ENCODE data around the gene DLG4. TPM values are rescaled to one million over a fixed set of nuclear protein-coding genes. Genes with fewer than 3 reads are reported as not detected.
"Not testable (repeated sequence)": the region's sequence is repeated elsewhere in the genome, so short reads cannot be mapped to it uniquely, and the experiment has no call there.

DLG4 gene
- total RNA-seq, 2 experiments from 2014 or later = 15.4 to 27.3 TPM

- H3K27ac ChIP-seq (ENCODE audit: low read depth, low read length, poor library complexity, severe bottlenecking) = no peak overlapping the region
- peaks cover 26% of the 10 kb centered on the region for H3K4me1 ChIP-seq (ENCODE audit: insufficient read depth, low read length, poor library complexity, severe bottlenecking)
- ChIA-PET POLR2A (interaction anchor here (0.7 kb wide), 1 partner anchor 9 kb away, joined by 3 read pairs; no protein-coding TSS in a partner anchor), CTCF (ENCODE audit: unreplicated experiment) (no interaction called here)
- no TSS peak for BruUV-seq (replicated peaks)
- no peak overlapping the region for H2AFZ ChIP-seq (ENCODE audit: low read length)
- H3K36me3 ChIP-seq (ENCODE audit: insufficient read depth, low read length) = peaks cover 49% of the 10 kb centered on the region
- H3K79me2 ChIP-seq (ENCODE audit: insufficient read depth, low read depth, low read length) = peaks cover 71% of the 10 kb centered on the region
- peak overlapping the region; percentile 83 for H3K4me3 ChIP-seq (ENCODE audit: low read depth, low read length, poor library complexity, severe bottlenecking)
- H3K9me3 ChIP-seq (ENCODE audit: low read length) = no peaks in the 10 kb centered on the region
- H4K20me1 ChIP-seq (ENCODE audit: insufficient read depth, low read length) = peaks cover 18% of the 10 kb centered on the region
- DNase-seq (ENCODE audit: low spot score) = no peak
- no peaks in the 10 kb centered on the region for H3K9me2 ChIP-seq (ENCODE audit: insufficient read depth, low read length)
- H3K4me2 ChIP-seq (ENCODE audit: low read length) = peak overlapping the region; percentile 100
- no peak for TF ChIP-seq EZH2phosphoT487 (IDR thresholded peaks at IDR 0.05; ENCODE audit: borderline replicate concordance, low read depth, low read length)
- TF ChIP-seq CTCF (conservative IDR thresholded peaks at IDR 0.05; ENCODE audit: low read length) = no peak
- intact Hi-C loops (cut with micrococcal nuclease; ENCODE audit: unreplicated experiment) = no loop called here
These were observed 29.6 kb upstream of the DLG4 start for GRCh38 chr17:7249214-7249613.

DNA sequence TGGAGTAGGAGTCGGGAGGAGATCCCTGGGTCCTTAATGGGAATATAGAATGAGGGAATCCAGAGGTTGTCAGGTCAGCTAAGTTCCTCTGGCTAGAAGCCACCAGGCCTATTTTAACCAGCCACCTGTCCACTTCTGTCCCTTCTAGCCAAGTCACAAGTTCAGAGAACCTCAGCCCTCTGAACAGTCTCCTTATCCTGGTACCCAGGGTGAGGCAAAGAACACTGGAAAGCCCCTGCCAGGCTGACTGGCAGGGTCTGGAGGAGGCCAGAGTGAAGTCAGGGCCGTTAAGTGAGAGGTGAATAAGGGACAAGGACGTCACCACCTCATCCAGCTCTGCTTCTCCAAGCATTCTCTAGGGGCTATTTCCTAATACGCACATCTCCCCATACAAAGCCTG, 29.2 kb upstream of the DLG4 start:
- peaks cover 26% of the 10 kb centered on the region for H3K4me1 ChIP-seq (ENCODE audit: insufficient read depth, low read length, poor library complexity, severe bottlenecking)
- H3K4me3 ChIP-seq (ENCODE audit: low read depth, low read length, poor library complexity, severe bottlenecking) = peak overlapping the region; percentile 83
- POLR2A ChIA-PET = interaction anchor here (0.7 kb wide), 1 partner anchor 9 kb away, joined by 3 read pairs; no protein-coding TSS in a partner anchor
- H3K27ac ChIP-seq (ENCODE audit: low read depth, low read length, poor library complexity, severe bottlenecking) = no peak overlapping the region
- peak overlapping the region; percentile 100 for H3K4me2 ChIP-seq (ENCODE audit: low read length)
- H3K9me2 ChIP-seq (ENCODE audit: insufficient read depth, low read length) = no peaks in the 10 kb centered on the region
- CTCF ChIA-PET (ENCODE audit: unreplicated experiment) = no interaction called here
- TF ChIP-seq CTCF (conservative IDR thresholded peaks at IDR 0.05; ENCODE audit: low read length) (no peak), EZH2phosphoT487 (IDR thresholded peaks at IDR 0.05; ENCODE audit: borderline replicate concordance, low read depth, low read length) (no peak)
- H2AFZ ChIP-seq (ENCODE audit: low read length) = no peak overlapping the region
- peaks cover 18% of the 10 kb centered on the region for H4K20me1 ChIP-seq (ENCODE audit: insufficient read depth, low read length)
- peaks cover 67% of the 10 kb centered on the region for H3K79me2 ChIP-seq (ENCODE audit: insufficient read depth, low read depth, low read length)
- intact Hi-C loops (cut with micrococcal nuclease; ENCODE audit: unreplicated experiment) = no loop called here
- DNase-seq (ENCODE audit: low spot score) = no peak
- peaks cover 50% of the 10 kb centered on the region for H3K36me3 ChIP-seq (ENCODE audit: insufficient read depth, low read length)
- no peaks in the 10 kb centered on the region for H3K9me3 ChIP-seq (ENCODE audit: low read length)
- no TSS peak for BruUV-seq (replicated peaks)

DNA sequence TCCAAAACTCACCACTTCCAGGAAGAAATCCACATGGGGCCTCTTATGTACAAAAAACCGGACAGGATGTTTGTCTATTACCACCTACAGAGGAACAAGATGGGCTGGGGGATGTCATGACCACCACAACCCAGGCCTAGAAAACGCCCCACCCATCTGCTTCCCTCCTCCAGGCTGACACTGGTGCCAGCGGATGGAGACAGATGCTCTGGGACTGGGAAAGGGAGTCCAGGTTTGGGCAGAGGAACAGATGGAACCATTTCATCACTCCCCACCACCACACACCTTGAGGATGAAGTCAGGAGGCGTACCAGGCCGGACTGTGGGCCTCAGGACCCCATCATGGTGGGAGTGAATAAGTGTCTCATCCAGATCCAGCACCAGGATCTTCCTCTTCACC, 27.1 kb upstream of the DLG4 start:
- ChIA-PET POLR2A (no interaction called here), CTCF (ENCODE audit: unreplicated experiment) (no interaction called here)
- Histone ChIP-seq H3K4me1 (ENCODE audit: insufficient read depth, low read length, poor library complexity, severe bottlenecking) (peaks cover 30% of the 10 kb centered on the region), H3K27ac (ENCODE audit: low read depth, low read length, poor library complexity, severe bottlenecking) (no peak overlapping the region), H2AFZ (ENCODE audit: low read length) (no peak overlapping the region), H4K20me1 (ENCODE audit: insufficient read depth, low read length) (peaks cover 18% of the 10 kb centered on the region), H3K36me3 (ENCODE audit: insufficient read depth, low read length) (peaks cover 62% of the 10 kb centered on the region), H3K4me3 (ENCODE audit: low read depth, low read length, poor library complexity, severe bottlenecking) (no peak overlapping the region), H3K4me2 (ENCODE audit: low read length) (no peak overlapping the region), H3K9me3 (ENCODE audit: low read length) (no peaks in the 10 kb centered on the region), H3K9me2 (ENCODE audit: insufficient read depth, low read length) (no peaks in the 10 kb centered on the region), H3K79me2 (ENCODE audit: insufficient read depth, low read depth, low read length) (peaks cover 57% of the 10 kb centered on the region)
- TF ChIP-seq CTCF (conservative IDR thresholded peaks at IDR 0.05; ENCODE audit: low read length) = no peak
- no peak for TF ChIP-seq EZH2phosphoT487 (IDR thresholded peaks at IDR 0.05; ENCODE audit: borderline replicate concordance, low read depth, low read length)
- BruUV-seq (replicated peaks) = no TSS peak
- no peak for DNase-seq (ENCODE audit: low spot score)
- intact Hi-C loops (cut with micrococcal nuclease; ENCODE audit: unreplicated experiment) = no loop called here

GRCh38 chr17:7243838-7244237, 24.2 kb upstream of the DLG4 start:
- H3K27ac ChIP-seq (ENCODE audit: low read depth, low read length, poor library complexity, severe bottlenecking); H3K4me2 ChIP-seq (ENCODE audit: low read length); DNase-seq (ENCODE audit: low spot score); H3K4me3 ChIP-seq (ENCODE audit: low read depth, low read length, poor library complexity, severe bottlenecking); POLR2A ChIA-PET; CTCF ChIA-PET (ENCODE audit: unreplicated experiment); H4K20me1 ChIP-seq (ENCODE audit: insufficient read depth, low read length); H2AFZ ChIP-seq (ENCODE audit: low read length); H3K9me2 ChIP-seq (ENCODE audit: insufficient read depth, low read length); H3K9me3 ChIP-seq (ENCODE audit: low read length): not testable (repeated sequence)
- BruUV-seq (replicated peaks) = TSS peak; percentile 83
- peaks cover 39% of the 10 kb centered on the region for H3K79me2 ChIP-seq (ENCODE audit: insufficient read depth, low read depth, low read length)
- intact Hi-C loops (cut with micrococcal nuclease; ENCODE audit: unreplicated experiment) = loop anchor here (5.0 kb wide), 1 partner anchor 328 kb away; no protein-coding TSS in a partner anchor
- H3K36me3 ChIP-seq (ENCODE audit: insufficient read depth, low read length) = peaks cover 67% of the 10 kb centered on the region
- peaks cover 33% of the 10 kb centered on the region for H3K4me1 ChIP-seq (ENCODE audit: insufficient read depth, low read length, poor library complexity, severe bottlenecking)
